ENCODE data around the gene SULT1A1. TPM values are rescaled to one million over a fixed set of nuclear protein-coding genes. Genes with fewer than 3 reads are reported as not detected.

Gene SULT1A1
- total and polyA plus RNA-seq, 2 of the 8 experiments (the other 6 are each of a cell fraction or from before 2014, with no cell fraction given) = 2.1 to 4.0 TPM

- no peaks in the 10 kb centered on the region for H3K4me1 ChIP-seq (replicated peaks in 1 of 4; ENCODE audit: control insufficient read depth in 3 of 4, insufficient read depth in 4 of 4, low read length in 3 of 4)
- H3K56ac ChIP-seq (replicated peaks; ENCODE audit: insufficient read length, low read depth, low read length) = no peak overlapping the region
- H3K79me1 ChIP-seq (ENCODE audit: low read depth, low read length) = no peaks in the 10 kb centered on the region
- H4K20me1 ChIP-seq (replicated peaks in 1 of 2; ENCODE audit: control insufficient read depth in 1 of 2, insufficient read depth in 2 of 2, low read length in 2 of 2) = peaks cover 0 to under 1% of the 10 kb centered on the region in 2 experiments
- no peak overlapping the region for H3K27ac ChIP-seq (ENCODE audit: low read depth, low read length)
- H2AFZ ChIP-seq (ENCODE audit: low read length) = no peak overlapping the region
- H4K8ac ChIP-seq (ENCODE audit: extremely low read depth, insufficient read depth, low read length) = 0 out of 2 replicates have a peak overlapping the region, but pooled peaks have one; percentile 25
- H2BK20ac ChIP-seq (ENCODE audit: low read length) = no peak overlapping the region
- no peak for FAIRE-seq
- no peak overlapping the region for H3K4me3 ChIP-seq (ENCODE audit: extremely low read depth in 1 of 4, insufficient read depth in 2 of 4, low read depth in 3 of 4, low read length in 4 of 4)
- H2BK15ac ChIP-seq (ENCODE audit: low read length) = no peak overlapping the region
- no peak overlapping the region for H3K18ac ChIP-seq (ENCODE audit: extremely low read depth, low read length)
- no peak overlapping the region for H3K4ac ChIP-seq (replicated peaks; ENCODE audit: insufficient read length, low read depth, low read length)
- ChIA-PET CTCF (ENCODE audit: partially characterized antibody) (interaction anchor here (0.8 to 1.6 kb wide), 3 partner anchors 12 to 24 kb away, joined by 3 read pairs; no protein-coding TSS in a partner anchor), POLR2A (ENCODE audit: partially characterized antibody) (interaction anchor here (1.2 kb wide), 1 partner anchor 36 kb away, joined by 5 read pairs; no protein-coding TSS in a partner anchor)
- H3K79me2 ChIP-seq (ENCODE audit: control insufficient read depth in 1 of 2, insufficient read depth in 2 of 2, low read length in 2 of 2) = no peaks in the 10 kb centered on the region
- H2AK5ac ChIP-seq (ENCODE audit: low read depth, low read length) = no peak overlapping the region
- H3K9me3 ChIP-seq (ENCODE audit: insufficient read depth in 2 of 2, low read depth in 1 of 2, low read length in 1 of 2) = no peaks in the 10 kb centered on the region
- no peak overlapping the region for H2BK120ac ChIP-seq (replicated peaks; ENCODE audit: low read depth, low read length)
- no peak overlapping the region for H4K5ac ChIP-seq (ENCODE audit: insufficient read length, low read depth, low read length)
- no peaks in the 10 kb centered on the region for H3K27me3 ChIP-seq (replicated peaks in 1 of 4; ENCODE audit: control insufficient read depth in 3 of 4, extremely low read depth in 1 of 4, insufficient read depth in 3 of 4, low read length in 3 of 4)
- 91% methylated on average over 15 of the region's 15 CpGs; no CpG with 5 or more reads in 1 of the 2 experiments for WGBS, 2 experiments (ENCODE audit: extremely low coverage in 1 of 2, insufficient coverage in 1 of 2, insufficient read length in 1 of 2, insufficient replicate concordance in 2 of 2, low coverage in 1 of 2, low lambda C conversion rate in 2 of 2, missing lambda C conversion rate in 1 of 2)
- H2BK5ac ChIP-seq (ENCODE audit: low read depth, low read length) = no peak overlapping the region
- H3K23me2 ChIP-seq (ENCODE audit: low read depth, low read length) = no peaks in the 10 kb centered on the region
- H2BK12ac ChIP-seq (ENCODE audit: low read depth, low read length) = no peak overlapping the region
- H3K9ac ChIP-seq (replicated peaks in 1 of 4; ENCODE audit: extremely low read depth in 1 of 4, low read depth in 3 of 4, low read length in 3 of 4) = no peak overlapping the region
- H3K36me3 ChIP-seq (ENCODE audit: control insufficient read depth in 2 of 4, insufficient read depth in 4 of 4, low read length in 3 of 4) = peaks cover 0 to 5% (median 0%) of the 10 kb centered on the region in 4 experiments; a peak in 2 of 8 replicates
- H3K23ac ChIP-seq (ENCODE audit: insufficient read length) = no peak overlapping the region
- H4K91ac ChIP-seq (replicated peaks; ENCODE audit: insufficient read length, low read length) = no peak overlapping the region
- H3K4me2 ChIP-seq (ENCODE audit: insufficient read depth in 1 of 2, low read depth in 2 of 2, low read length in 2 of 2) = no peak overlapping the region
- no peak for DNase-seq (ENCODE audit: low read depth in 1 of 2, low spot score in 2 of 2)
- TF ChIP-seq ZNF274 (IDR thresholded peaks at IDR 0.05; ENCODE audit: borderline replicate concordance, extremely low read depth, low read length) (no peak), SP1 (IDR thresholded peaks at IDR 0.05; ENCODE audit: low read depth, low read length) (no peak), GABPA (IDR thresholded peaks at IDR 0.05; ENCODE audit: borderline replicate concordance, insufficient read depth, low read length) (no peak), TCF12 (IDR thresholded peaks at IDR 0.05; ENCODE audit: low read depth, low read length) (no peak), JUND (IDR thresholded peaks at IDR 0.05; ENCODE audit: low read length) (no peak), SRF (IDR thresholded peaks at IDR 0.05; ENCODE audit: low read depth, low read length) (no peak), BACH1 (IDR thresholded peaks at IDR 0.05; ENCODE audit: low read length) (no peak), JUN (IDR thresholded peaks at IDR 0.05; ENCODE audit: low read depth, low read length) (no peak), NANOG (IDR thresholded peaks at IDR 0.05; ENCODE audit: insufficient read depth, low read depth, low read length, poor library complexity, severe bottlenecking) (no peak), SP4 (IDR thresholded peaks at IDR 0.05; ENCODE audit: low read length) (no peak)
- no peak overlapping the region for H3K14ac ChIP-seq (ENCODE audit: insufficient read length)
Observed at GRCh38 chr16:28580726-28581315, 29.0 kb downstream of the SULT1A1 start.

Measured in H1 (cell line).